ENCODE results near the gene TIFAB. TPM values are rescaled to one million over a fixed set of nuclear protein-coding genes. Genes with fewer than 3 reads are reported as not detected.

The TIFAB gene
- total RNA-seq, 1 experiment from 2014 or later, result not detected

DNA sequence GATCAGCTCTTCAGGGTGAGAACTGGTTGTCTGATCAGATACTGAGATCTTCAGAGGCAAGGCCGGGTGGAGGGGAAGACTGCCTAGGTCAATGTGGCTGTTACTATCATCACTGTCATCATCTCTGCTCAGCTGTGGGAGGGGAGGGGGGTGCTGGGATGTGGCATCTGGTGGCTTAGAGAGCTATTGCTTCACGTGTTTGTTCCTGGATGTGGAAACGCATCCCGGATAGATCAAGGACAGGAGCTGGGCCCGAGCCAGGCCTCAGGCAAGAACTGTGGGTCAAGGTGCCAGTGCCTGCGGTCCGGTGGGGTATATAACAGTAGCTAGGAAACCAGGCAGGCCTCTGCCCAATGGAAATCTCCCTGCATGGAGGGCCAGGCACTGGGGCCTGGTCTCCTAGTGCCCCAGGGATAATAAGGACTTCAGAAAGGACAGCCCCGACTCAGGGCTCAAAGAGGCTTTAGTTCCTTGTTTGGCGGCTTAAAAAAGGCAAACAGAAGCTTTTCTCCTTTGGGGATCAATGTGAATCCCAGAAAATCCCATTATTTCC lies 30.3 kb upstream of the TIFAB start:
- DNase-seq (ENCODE audit: low read depth), result no peak

DNA sequence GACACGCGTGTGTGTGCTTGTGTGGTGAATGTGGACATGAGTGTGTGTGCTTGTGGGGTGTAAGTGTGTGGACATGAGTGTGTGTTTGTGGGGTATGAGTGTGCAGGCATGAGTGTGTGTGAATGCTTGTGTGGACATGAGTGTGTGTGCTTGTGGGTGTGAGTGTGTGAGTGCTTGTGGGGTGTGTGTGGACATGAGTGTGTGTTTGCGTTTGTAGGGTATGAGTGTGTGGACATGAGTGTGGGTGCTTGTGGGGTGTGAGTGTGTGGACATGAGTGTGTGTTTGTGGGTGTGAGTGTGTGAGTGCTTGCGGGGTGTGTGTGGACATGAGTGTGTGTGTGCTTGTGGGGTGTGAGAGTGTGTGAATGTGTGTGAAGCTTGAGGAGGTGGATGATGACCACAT lies 29.8 kb upstream of the TIFAB start:
- no peak for DNase-seq (ENCODE audit: low read depth)

GRCh38 chr5:135481387-135481786 lies 29.2 kb upstream of the TIFAB start:
- DNase-seq (ENCODE audit: low read depth), result no peak

DNA sequence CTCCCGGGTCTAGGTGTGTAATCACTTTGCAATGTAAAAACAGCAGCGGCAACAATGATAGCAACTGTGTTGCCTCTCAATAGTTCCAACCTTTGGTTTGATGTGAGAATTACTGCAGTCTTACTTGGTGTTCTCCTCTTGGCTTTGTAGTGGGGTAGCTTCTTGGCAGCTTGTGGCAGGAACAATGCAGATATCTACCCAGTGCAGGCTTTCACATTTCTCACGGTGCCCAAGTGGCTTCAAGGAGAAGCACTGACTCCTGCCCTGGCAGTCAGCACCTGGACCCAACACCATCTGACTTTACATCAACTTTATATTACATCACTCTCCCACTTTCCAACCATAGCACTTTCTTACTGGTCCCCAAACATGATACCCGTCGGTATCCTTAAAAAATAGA lies 28.4 kb upstream of the TIFAB start:
- DNase-seq (ENCODE audit: low read depth), result no peak

- no peak for DNase-seq (ENCODE audit: low read depth)
These were observed 26.8 kb upstream of the TIFAB start for GRCh38 chr5:135478938-135479337.

DNA sequence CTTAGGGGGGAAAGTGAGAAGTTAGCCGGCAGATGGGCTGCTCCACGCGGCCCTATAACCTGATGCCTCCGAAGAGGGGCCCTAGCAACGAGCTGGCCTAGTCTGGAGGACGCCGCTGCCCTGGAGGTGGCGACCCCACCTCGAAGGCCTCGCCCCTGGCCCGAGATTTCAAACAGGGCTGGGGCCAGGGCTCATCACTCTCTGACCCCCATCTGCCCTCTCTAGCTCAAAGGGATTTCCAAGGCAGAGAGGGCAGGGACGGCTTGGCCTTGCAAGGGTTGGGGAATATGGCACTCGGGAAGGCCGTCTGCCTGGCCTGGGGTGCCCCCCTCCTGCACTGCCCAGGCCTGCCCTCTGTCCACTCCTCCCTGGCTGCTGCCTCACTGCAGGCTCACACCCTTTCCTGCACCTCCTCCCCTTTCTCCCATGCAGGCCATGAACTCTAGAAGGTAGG lies 25.5 kb upstream of the TIFAB start:
- no peak for DNase-seq (ENCODE audit: low read depth)

GRCh38 chr5:135476615-135477581 lies 24.7 kb upstream of the TIFAB start:
- DNase-seq (ENCODE audit: low read depth), result no peak

GRCh38 chr5:135473956-135474670 lies 22.0 kb upstream of the TIFAB start:
- no peak for DNase-seq (ENCODE audit: low read depth)

DNA sequence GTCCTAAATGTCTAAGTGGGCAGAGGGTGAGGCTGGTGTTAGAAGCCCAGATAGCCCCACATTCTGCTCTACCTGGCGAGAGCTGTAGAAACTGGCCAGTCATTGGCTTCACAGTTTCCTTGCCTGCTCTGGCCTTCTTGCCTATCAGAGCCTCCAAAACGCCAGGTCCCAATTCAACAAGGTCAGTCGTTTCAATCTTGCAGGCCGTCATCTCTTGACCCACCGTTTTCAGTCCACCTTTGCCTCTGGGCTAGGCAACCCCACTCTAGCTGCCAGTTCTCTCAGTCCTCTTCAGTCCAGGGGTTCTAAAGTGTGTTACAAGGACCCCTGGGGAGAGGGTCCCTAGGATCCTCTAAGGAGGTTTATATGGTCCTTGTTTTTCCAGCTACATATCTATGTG lies 20.0 kb upstream of the TIFAB start:
- no peak for DNase-seq (ENCODE audit: low read depth)

GRCh38 chr5:135471726-135472125 lies 19.6 kb upstream of the TIFAB start:
- no peak for DNase-seq (ENCODE audit: low read depth)

- no peak for DNase-seq (ENCODE audit: low read depth)
These were observed 17.8 kb upstream of the TIFAB start for GRCh38 chr5:135469911-135470310.

DNA sequence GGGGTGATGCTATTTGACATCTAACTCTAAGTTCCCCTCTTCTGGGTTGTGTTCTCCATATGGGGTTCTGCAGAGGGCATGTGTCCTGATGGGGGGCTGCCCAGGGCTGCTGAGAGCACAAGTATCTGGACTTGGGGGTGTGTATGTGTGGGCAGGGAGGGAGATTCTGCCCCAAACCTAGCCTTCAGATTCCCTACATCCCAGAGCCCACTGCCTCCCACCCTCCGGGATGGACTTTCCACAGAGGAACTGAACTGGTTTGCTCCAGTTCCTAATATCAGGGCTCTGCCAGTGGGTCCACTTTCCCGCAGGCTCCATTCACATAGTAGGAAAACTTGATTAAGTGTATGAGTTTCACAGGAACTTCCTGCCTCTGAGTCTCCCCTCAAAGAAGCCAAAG lies 16.4 kb upstream of the TIFAB start:
- no peak for DNase-seq (ENCODE audit: low read depth)

GRCh38 chr5:135467871-135468485 lies 15.8 kb upstream of the TIFAB start:
- DNase-seq (ENCODE audit: low read depth), result no peak

DNA sequence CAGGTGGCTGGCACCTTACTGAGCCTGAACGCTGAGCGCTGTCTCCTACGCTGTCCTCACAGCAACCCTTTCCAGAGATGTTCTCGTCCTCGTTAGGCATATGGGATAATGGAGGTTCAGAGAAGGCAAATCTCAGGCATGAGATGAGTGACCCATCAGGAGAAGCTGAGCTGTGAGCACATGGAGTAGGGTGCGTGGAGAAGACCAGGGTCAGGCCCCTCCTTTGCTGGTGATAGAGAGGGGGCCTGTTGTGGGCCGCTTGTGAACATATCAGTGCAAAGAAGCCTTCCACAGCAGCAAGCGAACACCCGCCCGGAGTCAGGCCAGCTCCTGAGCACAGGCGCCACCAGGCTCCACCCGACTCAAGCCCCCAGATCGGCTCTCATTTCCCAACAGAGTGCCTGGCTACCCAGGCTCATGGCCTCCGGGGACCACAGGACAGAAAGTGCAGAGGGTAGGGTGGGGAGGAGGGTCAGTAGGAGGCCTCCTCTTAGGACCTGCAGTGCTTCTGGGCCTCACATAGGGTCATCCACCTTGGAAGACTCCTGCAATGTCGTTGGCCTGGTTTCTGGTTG lies 15.0 kb upstream of the TIFAB start:
- DNase-seq (ENCODE audit: low read depth), result no peak

DNA sequence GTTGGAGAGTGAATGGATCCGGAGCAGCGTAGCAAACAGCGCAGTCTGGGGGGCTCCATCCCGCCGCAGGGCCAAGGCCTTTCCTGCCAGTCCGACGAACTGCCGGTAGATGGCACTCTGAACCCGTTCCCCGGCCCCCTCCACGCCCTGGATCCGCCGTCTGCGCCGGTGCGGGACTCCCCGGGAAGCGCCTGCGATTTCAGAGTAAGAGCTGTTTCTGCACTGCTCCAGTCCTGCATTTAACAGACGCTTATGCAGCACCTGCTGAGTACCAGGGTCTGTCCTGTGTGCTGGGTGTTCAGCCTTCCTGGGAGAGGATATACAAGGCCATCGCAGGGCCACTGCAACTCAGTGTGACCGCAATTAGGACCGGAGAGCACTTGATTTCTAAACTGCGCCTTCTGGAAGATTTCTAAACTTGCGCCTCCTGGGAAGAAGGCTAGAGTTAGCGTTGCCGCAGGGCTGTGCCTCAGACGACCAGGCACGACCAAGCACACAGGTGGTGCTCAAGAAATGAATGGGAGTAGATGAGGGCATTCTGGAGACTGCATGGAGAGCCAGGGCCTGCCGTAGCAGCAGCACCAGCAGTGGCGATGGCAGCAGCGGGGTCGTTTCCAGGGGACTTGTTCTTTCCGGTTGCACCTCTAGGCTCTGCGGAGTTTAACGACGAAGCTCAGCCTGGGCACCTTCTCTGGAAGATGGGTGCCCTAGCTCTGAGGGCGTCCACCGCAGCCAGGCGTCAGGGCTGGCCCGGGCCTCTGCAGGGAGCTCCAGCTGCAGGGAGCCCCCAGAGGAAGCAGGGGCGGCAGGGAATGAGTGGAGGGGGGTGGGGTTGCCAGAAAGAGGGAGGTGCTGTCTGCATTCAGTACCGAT lies 14.3 kb upstream of the TIFAB start:
- peak; percentile 51 for DNase-seq (ENCODE audit: low read depth)

- DNase-seq (ENCODE audit: low read depth), result no peak
These were observed 13.4 kb upstream of the TIFAB start for GRCh38 chr5:135465391-135466122.

- DNase-seq (ENCODE audit: low read depth), result peak; percentile 67
These were observed 10.2 kb upstream of the TIFAB start for GRCh38 chr5:135462304-135462703.

DNA sequence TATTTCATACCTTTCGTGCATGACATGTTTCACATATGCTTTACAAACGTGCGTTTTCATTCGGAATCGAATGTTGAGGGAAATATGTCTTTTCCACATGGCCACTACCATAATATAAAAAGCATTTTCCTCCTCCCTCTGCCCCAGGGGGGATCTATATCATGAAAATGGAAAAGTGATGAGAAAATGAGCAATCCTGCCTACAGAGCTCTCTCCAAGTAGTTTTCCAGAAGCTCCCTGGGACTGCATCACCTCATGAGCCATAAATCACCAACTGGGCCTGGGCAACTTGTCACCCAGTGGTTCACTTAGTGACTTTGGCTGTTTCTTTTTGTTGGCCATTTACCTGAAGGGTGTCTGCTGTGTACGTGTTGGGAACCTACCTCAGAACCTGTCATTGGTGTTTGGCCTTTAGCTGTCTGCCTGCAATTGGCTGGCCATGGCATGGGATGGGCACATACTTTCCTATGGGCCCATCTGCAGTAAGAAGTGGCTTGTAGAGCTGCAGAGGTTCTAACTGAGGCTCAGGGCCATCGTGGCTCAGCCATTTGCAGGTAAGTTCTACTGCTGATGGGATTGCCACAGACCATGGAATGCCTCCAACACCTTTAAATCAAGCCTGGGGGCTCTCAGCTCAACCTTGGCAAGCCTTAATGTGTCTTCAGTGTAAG lies 9.5 kb upstream of the TIFAB start:
- no peak for DNase-seq (ENCODE audit: low read depth)
